Naive B cell (primary cell): ENCODE data around the gene SETD7. TPM values are rescaled to one million over a fixed set of nuclear protein-coding genes. Genes with fewer than 3 reads are reported as not detected.
"Not testable (repeated sequence)": the region's sequence is repeated elsewhere in the genome, so short reads cannot be mapped to it uniquely, and the experiment has no call there.

ENCODE experiments used
- ATAC-seq, 2 donors: fragments of 150-1000 bp; cut with Tn5 transposase; 2 replicates each; pipeline ENCODE4 v1.10.0; 2021; ENCODE audit warnings: low read depth in 2 of 2, mild to moderate bottlenecking in 2 of 2, moderate library complexity in 2 of 2
- DNase-seq: peaks from one replicate; pipeline ENCODE4 v3.0.0; 2022
- H3K27ac Mint-ChIP-seq, 6 donors: one replicate each; pipeline ENCODE4 v1.8.0; 2020 to 2022; ENCODE audit warnings: mild to moderate bottlenecking in 6 of 6, mixed read lengths in 6 of 6, moderate library complexity in 5 of 6, inconsistent platforms in 2 of 6
- H3K27me3 Mint-ChIP-seq, 3 donors: one replicate each; pipeline ENCODE4 v1.8.0; 2021 to 2022; ENCODE audit warnings: mixed read lengths in 3 of 3, mild to moderate bottlenecking in 1 of 3
- H3K36me3 Mint-ChIP-seq, 2 donors: one replicate each; pipeline ENCODE4 v1.8.0; 2020 to 2022; ENCODE audit warnings: mixed read lengths in 2 of 2, inconsistent platforms in 1 of 2, mild to moderate bottlenecking in 1 of 2
- H3K4me1 Mint-ChIP-seq, 3 donors: one replicate each; pipeline ENCODE4 v1.8.0; 2020 to 2022; ENCODE audit warnings: mixed read lengths in 3 of 3, inconsistent platforms in 1 of 3, mild to moderate bottlenecking in 1 of 3, moderate library complexity in 1 of 3
- H3K4me3 Mint-ChIP-seq, 8 donors: one replicate each; pipeline ENCODE4 v1.8.0; 2020 to 2022; ENCODE audit warnings: mild to moderate bottlenecking in 8 of 8, mixed read lengths in 8 of 8, moderate library complexity in 8 of 8, inconsistent platforms in 2 of 8
- H3K9me3 Mint-ChIP-seq, 7 donors: one replicate each; pipeline ENCODE4 v1.8.0; 2020 to 2022; ENCODE audit warnings: mixed read lengths in 7 of 7, mild to moderate bottlenecking in 5 of 7, inconsistent platforms in 2 of 7, moderate library complexity in 1 of 7
- polyA plus RNA-seq, 6 donors: library from polyadenylated mRNA; unstranded; fragments of 300-500 nt; fragmentation: Illumina TruSeq; gene quantifications; one replicate each; pipeline ENCODE4 v1.2.3, GENCODE V29; 2021; ENCODE audit warnings: low read depth in 6 of 6

The SETD7 gene
- polyA plus RNA-seq, 6 donors from 2014 or later, result 6.2 to 18.2 (median 11.9) TPM

GRCh38 chr4:139458543-139458942 lies 97.5 kb downstream of the SETD7 start:
- H3K9me3 Mint-ChIP-seq, result no peaks in the 10 kb centered on the region
- peak overlapping the region in 1 of 6 donors; percentile 8 for H3K27ac Mint-ChIP-seq
- ATAC-seq, result no peak
- peaks cover 0 to 11% of the 10 kb centered on the region in 2 donors for H3K36me3 Mint-ChIP-seq
- peak overlapping the region in 3 of 8 donors; percentile 30 to 63 (median 44) for H3K4me3 Mint-ChIP-seq
- no peaks in the 10 kb centered on the region for H3K27me3 Mint-ChIP-seq
- DNase-seq, result no peak
- H3K4me1 Mint-ChIP-seq, result peaks cover 53 to 71% (median 65%) of the 10 kb centered on the region in 3 donors

DNA sequence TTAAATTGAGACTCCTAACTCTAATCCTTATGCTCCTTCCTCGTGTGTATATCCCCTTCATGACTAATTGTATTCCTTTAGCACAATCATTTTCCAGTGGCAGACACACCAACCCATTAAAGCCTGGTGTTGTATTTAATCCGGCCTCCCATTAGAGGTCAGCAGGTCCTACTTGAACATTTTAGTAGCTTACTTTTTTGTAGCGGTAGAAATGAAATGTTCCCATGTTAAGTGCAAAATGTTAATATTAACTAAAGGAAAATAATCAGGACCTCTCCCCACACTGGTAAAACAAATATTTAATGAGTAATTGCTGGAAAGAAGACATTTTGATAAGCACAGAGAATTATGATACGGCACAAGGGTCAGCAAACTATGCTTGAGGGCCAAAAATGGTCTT lies 98.7 kb downstream of the SETD7 start:
- no peak for DNase-seq
- Mint-ChIP-seq H3K27ac (peak overlapping the region in 1 of 6 donors; percentile 11), H3K27me3 (no peaks in the 10 kb centered on the region), H3K4me3 (no peak overlapping the region), H3K9me3 (no peaks in the 10 kb centered on the region), H3K36me3 (peaks cover 0 to 11% of the 10 kb centered on the region in 2 donors), H3K4me1 (peaks cover 58 to 79% (median 75%) of the 10 kb centered on the region in 3 donors)
- ATAC-seq, result no peak

- H3K27me3 Mint-ChIP-seq, result no peaks in the 10 kb centered on the region
- peak overlapping the region; percentile 85 to 100 (median 96) for H3K4me3 Mint-ChIP-seq
- peaks cover 0 to 11% of the 10 kb centered on the region in 2 donors for H3K36me3 Mint-ChIP-seq
- H3K27ac Mint-ChIP-seq, result peak overlapping the region in 5 of 6 donors; percentile 84 to 99 (median 96)
- no peak for ATAC-seq
- DNase-seq, result no peak
- H3K4me1 Mint-ChIP-seq, result peaks cover 52 to 73% (median 70%) of the 10 kb centered on the region in 3 donors
- no peaks in the 10 kb centered on the region for H3K9me3 Mint-ChIP-seq
Observed at GRCh38 chr4:139455126-139455538, 100.9 kb downstream of the SETD7 start.

DNA sequence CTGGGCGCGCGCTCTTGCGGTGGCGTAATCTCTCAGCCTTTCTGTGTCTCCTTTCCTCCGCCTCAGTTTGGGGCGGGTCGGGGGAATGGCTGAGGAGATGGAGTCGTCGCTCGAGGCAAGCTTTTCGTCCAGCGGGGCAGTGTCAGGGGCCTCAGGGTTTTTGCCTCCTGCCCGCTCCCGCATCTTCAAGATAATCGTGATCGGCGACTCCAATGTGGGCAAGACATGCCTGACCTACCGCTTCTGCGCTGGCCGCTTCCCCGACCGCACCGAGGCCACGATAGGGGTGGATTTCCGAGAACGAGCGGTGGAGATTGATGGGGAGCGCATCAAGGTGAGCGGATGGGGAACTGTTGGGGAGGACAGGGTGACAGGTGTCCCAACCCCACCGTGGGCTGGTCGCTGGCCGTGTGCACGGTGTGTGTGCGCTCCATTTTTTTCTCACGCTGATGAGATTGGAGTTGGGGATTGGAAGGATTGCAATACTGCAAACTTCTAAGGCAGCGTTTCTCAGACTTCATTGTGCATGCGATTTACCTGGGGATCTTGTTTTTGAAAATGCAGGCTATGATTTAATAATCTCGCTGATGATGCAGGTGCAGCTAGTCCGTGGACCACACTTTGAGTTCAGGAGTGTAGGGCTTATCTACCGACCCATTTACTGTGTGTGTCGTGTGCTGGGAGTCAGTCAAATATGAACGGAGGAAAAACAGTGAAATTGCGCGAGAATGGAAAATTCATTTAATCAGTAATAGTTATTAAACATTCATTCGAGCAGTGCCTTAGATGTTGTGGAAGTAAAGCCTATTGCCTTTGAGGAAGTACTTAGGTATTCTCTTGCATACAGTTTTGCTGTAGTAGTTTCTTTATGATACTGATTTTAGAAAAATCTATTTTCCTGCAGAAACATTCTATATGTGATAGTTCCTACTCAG lies 101.6 kb downstream of the SETD7 start, which contains the start of gene RAB33B:
TSS of gene RAB33B (plus strand) at position 11 of the 935 bp plus-strand sequence. CDS start at position 86, 75 bp downstream.
- no peaks in the 10 kb centered on the region for H3K27me3 Mint-ChIP-seq

GRCh38 chr4:139453371-139454110 lies 102.5 kb downstream of the SETD7 start:
- peak; percentile 82 for ATAC-seq
- Mint-ChIP-seq H3K36me3 (peaks cover 0 to 4% of the 10 kb centered on the region in 2 donors), H3K4me3 (peak overlapping the region; percentile 85 to 100 (median 96)), H3K27me3 (no peaks in the 10 kb centered on the region), H3K9me3 (no peaks in the 10 kb centered on the region), H3K4me1 (peaks cover 39 to 57% (median 54%) of the 10 kb centered on the region in 3 donors), H3K27ac (peak overlapping the region; percentile 97 to 100 (median 99))
- peak; percentile 97 for DNase-seq

More for the DNA sequence above, 101.6 kb downstream of the SETD7 start, which contains the start of gene RAB33B:
- ATAC-seq (no peak), DNase-seq (peak; percentile 12)
- H3K4me1 Mint-ChIP-seq, result peaks cover 46 to 65% (median 63%) of the 10 kb centered on the region in 3 donors
- no peaks in the 10 kb centered on the region for H3K9me3 Mint-ChIP-seq
- peak within 1 kb of the TSS; percentile 97 to 100 (median 99) for H3K27ac Mint-ChIP-seq
- peaks cover 0 to 11% of the 10 kb centered on the region in 2 donors for H3K36me3 Mint-ChIP-seq
- H3K4me3 Mint-ChIP-seq, result peak within 1 kb of the TSS; percentile 85 to 100 (median 96)

- Mint-ChIP-seq H3K4me3 (peak overlapping the region; percentile 85 to 100 (median 96)), H3K27ac (peak overlapping the region; percentile 97 to 100 (median 99)), H3K36me3 (no peaks in the 10 kb centered on the region), H3K4me1 (peaks cover 34 to 52% (median 49%) of the 10 kb centered on the region in 3 donors), H3K27me3 (no peaks in the 10 kb centered on the region), H3K9me3 (no peaks in the 10 kb centered on the region)
- ATAC-seq (peak; percentile 52 to 54), DNase-seq (peak; percentile 78)
Observed at GRCh38 chr4:139453041-139453370, 103.0 kb downstream of the SETD7 start.

DNA sequence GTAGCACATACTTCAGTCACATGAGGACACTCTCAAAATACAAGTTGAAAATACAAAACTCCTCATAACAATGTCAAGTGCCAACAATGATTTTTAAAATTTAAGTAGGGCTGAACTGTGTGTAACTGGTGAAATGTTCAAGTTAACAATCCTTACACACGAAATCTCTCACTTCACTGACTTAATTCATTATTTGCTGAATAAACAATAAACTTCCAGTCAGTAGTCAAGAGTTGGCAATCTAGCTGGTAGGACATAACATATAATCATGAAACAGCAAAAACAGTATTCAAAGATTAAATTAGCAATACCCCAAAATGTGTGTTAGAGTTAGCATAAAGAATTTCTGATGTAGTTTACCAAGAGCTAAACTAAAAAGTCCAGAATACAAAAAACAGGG lies 104.0 kb downstream of the SETD7 start:
- H3K27me3 Mint-ChIP-seq, result no peaks in the 10 kb centered on the region
- peaks cover 30 to 46% (median 41%) of the 10 kb centered on the region in 3 donors for H3K4me1 Mint-ChIP-seq
- DNase-seq, result no peak
- no peak for ATAC-seq
- H3K4me3 Mint-ChIP-seq, result peak overlapping the region in 2 of 8 donors; percentile 95 to 97
- no peaks in the 10 kb centered on the region for H3K36me3 Mint-ChIP-seq
- no peaks in the 10 kb centered on the region for H3K9me3 Mint-ChIP-seq
- peak overlapping the region in 1 of 6 donors; percentile 97 for H3K27ac Mint-ChIP-seq

GRCh38 chr4:139450586-139450985 lies 105.4 kb downstream of the SETD7 start:
- Mint-ChIP-seq H3K36me3 (no peaks in the 10 kb centered on the region), H3K27me3 (no peaks in the 10 kb centered on the region), H3K27ac (no peak overlapping the region), H3K4me1 (peaks cover 22 to 34% (median 28%) of the 10 kb centered on the region in 3 donors), H3K4me3 (no peak overlapping the region), H3K9me3 (no peaks in the 10 kb centered on the region)
- no peak for ATAC-seq
- DNase-seq, result no peak

DNA sequence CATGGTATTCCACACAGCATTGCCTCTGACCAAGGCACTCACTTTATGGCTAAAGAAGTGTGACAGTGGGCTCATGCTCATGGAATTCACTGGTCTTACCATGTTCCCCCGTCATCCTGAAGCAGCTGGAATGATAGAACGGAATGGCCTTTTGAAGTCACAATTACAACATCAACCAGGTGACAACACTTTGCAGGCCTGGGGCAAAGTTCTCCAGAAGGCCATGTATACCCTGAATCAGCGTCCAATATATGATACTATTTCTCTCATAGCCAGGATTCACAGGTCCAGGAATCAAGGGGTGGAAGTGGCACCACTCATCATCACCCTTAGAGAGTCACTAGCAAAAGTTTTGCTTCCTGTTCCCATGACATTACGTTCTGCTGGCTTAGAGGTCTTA lies 108.9 kb downstream of the SETD7 start:
- not testable (repeated sequence) for H3K9me3 Mint-ChIP-seq, H3K4me1 Mint-ChIP-seq, DNase-seq, H3K36me3 Mint-ChIP-seq, H3K27me3 Mint-ChIP-seq, H3K4me3 Mint-ChIP-seq, ATAC-seq
- peak overlapping the region in 1 of 6 donors; percentile 53 for H3K27ac Mint-ChIP-seq

Other genes starting within 250 kb of the SETD7 start
- gene RAB33B, start 102.1 kb downstream of the SETD7 start, polyA plus RNA-seq, result 10 to 100 TPM in 5 of 6 donors, 1 to 10 TPM in 1; 7.8 to 15.3 (median 12.8) TPM
- gene MGST2, start 109.6 kb upstream of the SETD7 start, polyA plus RNA-seq, result 1 to 10 TPM; 1.0 to 7.9 (median 2.9) TPM